Measurements from ENCODE around the gene TRMO. TPM values are rescaled to one million over a fixed set of nuclear protein-coding genes. Genes with fewer than 3 reads are reported as not detected.

Gene TRMO
- total RNA-seq, 1 donor from 2014 or later, result 8.5 TPM

DNA sequence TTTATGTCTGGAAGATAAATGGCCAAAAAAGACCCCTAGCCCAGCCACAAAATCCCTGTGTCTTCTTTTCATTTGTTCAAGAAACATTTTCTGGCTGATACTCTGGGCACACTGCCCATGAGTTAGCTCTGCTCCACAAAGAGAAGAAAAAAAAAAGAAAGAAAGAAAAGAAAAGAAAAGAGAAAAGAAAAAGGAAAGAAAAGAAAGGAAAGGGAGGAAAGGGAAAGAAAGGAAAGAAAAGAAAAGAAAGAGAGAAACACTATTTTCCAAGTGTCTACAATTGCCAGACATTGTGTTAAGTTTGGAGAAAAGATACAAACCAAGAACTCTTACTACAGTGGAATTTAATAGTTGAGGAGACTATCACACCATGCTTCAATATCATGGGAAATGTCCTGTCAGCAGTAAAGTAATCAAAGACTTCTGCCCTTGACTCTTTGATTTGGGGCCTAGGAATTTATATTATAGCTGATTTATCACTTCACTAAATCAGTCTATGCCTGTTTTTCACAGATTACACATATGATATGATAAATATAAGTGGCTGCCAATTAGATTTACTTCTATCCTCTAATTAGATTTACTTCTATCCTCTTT lies 3.0 kb downstream of the TRMO start:
- Histone ChIP-seq H3K9me3 (ENCODE audit: insufficient read depth, low read depth, low read length) (no peaks in the 10 kb centered on the region), H2AFZ (ENCODE audit: low read depth, low read length) (no peak overlapping the region), H3K4me1 (ENCODE audit: insufficient read depth, low read length) (peaks cover 7% of the 10 kb centered on the region), H4K20me1 (ENCODE audit: insufficient read depth, low read length) (no peaks in the 10 kb centered on the region), H3K79me2 (ENCODE audit: insufficient read depth, low read length) (no peaks in the 10 kb centered on the region), H3K27ac (ENCODE audit: low read depth, low read length) (no peak overlapping the region), H3K27me3 (ENCODE audit: insufficient read depth, low read length) (no peaks in the 10 kb centered on the region), H3K4me3 (ENCODE audit: insufficient read depth, low read depth, low read length) (no peak overlapping the region), H3K9ac (ENCODE audit: low read length) (no peak overlapping the region), H3K36me3 (ENCODE audit: insufficient read depth, low read length) (no peaks in the 10 kb centered on the region), H3K4me2 (ENCODE audit: low read length) (no peak overlapping the region)
- Mint-ChIP-seq H3K27ac (ENCODE audit: unreplicated experiment) (no peak overlapping the region), H3K4me3 (ENCODE audit: unreplicated experiment) (no peak overlapping the region), H3K27me3 (ENCODE audit: low read depth, unreplicated experiment) (peaks cover 3% of the 10 kb centered on the region), H3K4me1 (ENCODE audit: low read depth, unreplicated experiment) (peaks cover 2% of the 10 kb centered on the region), H3K36me3 (ENCODE audit: low read depth, unreplicated experiment) (peaks cover 5% of the 10 kb centered on the region), H3K9me3 (ENCODE audit: unreplicated experiment) (no peaks in the 10 kb centered on the region)
- DNase-seq (ENCODE audit: low read depth), result no peak
- FAIRE-seq, result no peak
- no peak for TF ChIP-seq EZH2 (IDR thresholded peaks at IDR 0.05; ENCODE audit: insufficient read depth, low read length)

DNA sequence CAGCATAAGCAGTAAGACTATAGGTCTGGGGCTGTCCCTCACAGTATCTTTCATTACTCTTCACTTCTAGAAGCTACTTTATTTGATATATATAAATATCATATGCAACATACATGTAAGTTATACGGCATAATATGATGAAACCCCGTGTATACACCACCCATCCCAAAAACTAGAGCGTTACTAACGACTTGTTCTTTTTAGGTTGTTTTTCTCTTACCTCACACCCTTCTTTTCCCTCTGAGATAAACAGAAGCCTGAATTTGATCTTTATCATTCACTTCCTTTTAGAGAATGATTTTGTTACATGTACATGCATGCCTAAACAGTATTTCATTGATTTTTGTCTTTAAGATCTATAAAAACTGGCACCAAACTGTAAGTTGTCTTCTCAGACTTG lies 3.7 kb downstream of the TRMO start:
- no peaks in the 10 kb centered on the region for H3K36me3 ChIP-seq (ENCODE audit: insufficient read depth, low read length)
- Mint-ChIP-seq H3K4me1 (ENCODE audit: low read depth, unreplicated experiment) (peaks cover 2% of the 10 kb centered on the region), H3K27ac (ENCODE audit: unreplicated experiment) (no peak overlapping the region), H3K4me3 (ENCODE audit: unreplicated experiment) (no peak overlapping the region), H3K36me3 (ENCODE audit: low read depth, unreplicated experiment) (peaks cover 5% of the 10 kb centered on the region), H3K9me3 (ENCODE audit: unreplicated experiment) (no peaks in the 10 kb centered on the region), H3K27me3 (ENCODE audit: low read depth, unreplicated experiment) (no peaks in the 10 kb centered on the region)
- TF ChIP-seq, protein P1, sequence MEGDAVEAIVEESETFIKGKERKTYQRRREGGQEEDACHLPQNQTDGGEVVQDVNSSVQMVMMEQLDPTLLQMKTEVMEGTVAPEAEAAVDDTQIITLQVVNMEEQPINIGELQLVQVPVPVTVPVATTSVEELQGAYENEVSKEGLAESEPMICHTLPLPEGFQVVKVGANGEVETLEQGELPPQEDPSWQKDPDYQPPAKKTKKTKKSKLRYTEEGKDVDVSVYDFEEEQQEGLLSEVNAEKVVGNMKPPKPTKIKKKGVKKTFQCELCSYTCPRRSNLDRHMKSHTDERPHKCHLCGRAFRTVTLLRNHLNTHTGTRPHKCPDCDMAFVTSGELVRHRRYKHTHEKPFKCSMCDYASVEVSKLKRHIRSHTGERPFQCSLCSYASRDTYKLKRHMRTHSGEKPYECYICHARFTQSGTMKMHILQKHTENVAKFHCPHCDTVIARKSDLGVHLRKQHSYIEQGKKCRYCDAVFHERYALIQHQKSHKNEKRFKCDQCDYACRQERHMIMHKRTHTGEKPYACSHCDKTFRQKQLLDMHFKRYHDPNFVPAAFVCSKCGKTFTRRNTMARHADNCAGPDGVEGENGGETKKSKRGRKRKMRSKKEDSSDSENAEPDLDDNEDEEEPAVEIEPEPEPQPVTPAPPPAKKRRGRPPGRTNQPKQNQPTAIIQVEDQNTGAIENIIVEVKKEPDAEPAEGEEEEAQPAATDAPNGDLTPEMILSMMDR (IDR thresholded peaks at IDR 0.05; ENCODE audit: insufficient read depth, low read depth, low read length), result no peak
- TF ChIP-seq EZH2 (IDR thresholded peaks at IDR 0.05; ENCODE audit: insufficient read depth, low read length), result no peak
- H3K79me2 ChIP-seq (ENCODE audit: insufficient read depth, low read length), result no peaks in the 10 kb centered on the region
- no peaks in the 10 kb centered on the region for H3K27me3 ChIP-seq (ENCODE audit: insufficient read depth, low read length)
- H3K4me1 ChIP-seq (ENCODE audit: insufficient read depth, low read length), result peaks cover 7% of the 10 kb centered on the region
- no peak overlapping the region for H3K4me3 ChIP-seq (ENCODE audit: insufficient read depth, low read depth, low read length)
- H3K9ac ChIP-seq (ENCODE audit: low read length), result no peak overlapping the region
- no peaks in the 10 kb centered on the region for H4K20me1 ChIP-seq (ENCODE audit: insufficient read depth, low read length)
- no peak overlapping the region for H2AFZ ChIP-seq (ENCODE audit: low read depth, low read length)
- DNase-seq (ENCODE audit: low read depth) (no peak), FAIRE-seq (no peak)
- H3K9me3 ChIP-seq (ENCODE audit: insufficient read depth, low read depth, low read length), result no peaks in the 10 kb centered on the region
- H3K4me2 ChIP-seq (ENCODE audit: low read length), result no peak overlapping the region
- no peak overlapping the region for H3K27ac ChIP-seq (ENCODE audit: low read depth, low read length)

DNA sequence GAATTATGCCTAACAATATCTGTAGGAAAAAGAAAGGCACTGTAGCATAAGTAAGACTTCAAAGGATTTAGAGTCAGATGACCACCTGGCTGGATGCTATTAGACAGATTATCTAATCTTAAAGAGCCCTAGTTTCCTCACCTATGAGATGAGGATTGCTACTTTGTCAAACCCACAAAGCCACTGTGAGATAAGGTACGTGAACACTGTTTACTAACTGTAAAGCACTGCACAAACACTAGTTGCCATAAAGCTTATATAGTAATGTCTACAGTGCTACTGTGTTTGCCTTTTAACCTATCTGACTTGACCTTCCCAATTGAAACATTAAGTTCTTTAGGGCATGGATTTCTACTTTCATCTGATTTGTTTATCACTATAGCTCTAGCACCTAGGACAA lies 10.3 kb downstream of the TRMO start:
- Mint-ChIP-seq H3K36me3 (ENCODE audit: low read depth, unreplicated experiment) (peaks cover 11% of the 10 kb centered on the region), H3K9me3 (ENCODE audit: unreplicated experiment) (peaks cover 2% of the 10 kb centered on the region), H3K27me3 (ENCODE audit: low read depth, unreplicated experiment) (no peaks in the 10 kb centered on the region), H3K27ac (ENCODE audit: unreplicated experiment) (no peak overlapping the region), H3K4me3 (ENCODE audit: unreplicated experiment) (no peak overlapping the region), H3K4me1 (ENCODE audit: low read depth, unreplicated experiment) (peaks cover 1% of the 10 kb centered on the region)
- Histone ChIP-seq H3K4me3 (ENCODE audit: insufficient read depth, low read depth, low read length) (no peak overlapping the region), H3K27ac (ENCODE audit: low read depth, low read length) (no peak overlapping the region), H3K27me3 (ENCODE audit: insufficient read depth, low read length) (no peaks in the 10 kb centered on the region), H3K36me3 (ENCODE audit: insufficient read depth, low read length) (peaks cover 15% of the 10 kb centered on the region), H4K20me1 (ENCODE audit: insufficient read depth, low read length) (peaks cover 5% of the 10 kb centered on the region), H3K9ac (ENCODE audit: low read length) (no peak overlapping the region), H3K79me2 (ENCODE audit: insufficient read depth, low read length) (peaks cover 5% of the 10 kb centered on the region), H3K4me1 (ENCODE audit: insufficient read depth, low read length) (no peaks in the 10 kb centered on the region), H2AFZ (ENCODE audit: low read depth, low read length) (no peak overlapping the region), H3K4me2 (ENCODE audit: low read length) (no peak overlapping the region), H3K9me3 (ENCODE audit: insufficient read depth, low read depth, low read length) (no peaks in the 10 kb centered on the region)
- FAIRE-seq (no peak), DNase-seq (ENCODE audit: low read depth) (no peak)
- no peak for TF ChIP-seq EZH2 (IDR thresholded peaks at IDR 0.05; ENCODE audit: insufficient read depth, low read length)
- TF ChIP-seq, protein P1 (IDR thresholded peaks at IDR 0.05; ENCODE audit: insufficient read depth, low read depth, low read length), result no peak

Data from astrocyte (in vitro differentiated cells and primary cell).